Spleen (tissue), 7 donors: ENCODE results near the gene STK26.

Experiments
- POLR2A ChIP-seq, 3 donors: fragments of 450-650 bp; IDR thresholded peaks; one replicate each; pipeline ENCODE4 v1.5.1; 2017; ENCODE audit warnings: antibody characterized with exemption in 3 of 3, mild to moderate bottlenecking in 1 of 3
- TF ChIP-seq, protein P1 (sequence below), 11 experiments: fragments of 200-600 bp in 7 of 11; fragments of 450-650 bp in 4 of 11; sonication (generic) in 4 of 11; IDR thresholded peaks in 8 of 11; conservative IDR thresholded peaks in 3 of 11; 1 replicate in 7 of 11; 2 replicates in 4 of 11; pipeline versions ENCODE4 v1.4.0 to v1.8.0; 2016 to 2021; ENCODE audit warnings: antibody characterized with exemption in 11 of 11, inconsistent platforms in 4 of 11, mild to moderate bottlenecking in 1 of 11
- donor health status: DM: no; HTN: no; CAD: no; lungs with moderate emphysema.
- donor health status: DM: no; HTN: no; CAD: no.
- donor health status: DM: no; HTN: no; CAD: no.

DNA sequence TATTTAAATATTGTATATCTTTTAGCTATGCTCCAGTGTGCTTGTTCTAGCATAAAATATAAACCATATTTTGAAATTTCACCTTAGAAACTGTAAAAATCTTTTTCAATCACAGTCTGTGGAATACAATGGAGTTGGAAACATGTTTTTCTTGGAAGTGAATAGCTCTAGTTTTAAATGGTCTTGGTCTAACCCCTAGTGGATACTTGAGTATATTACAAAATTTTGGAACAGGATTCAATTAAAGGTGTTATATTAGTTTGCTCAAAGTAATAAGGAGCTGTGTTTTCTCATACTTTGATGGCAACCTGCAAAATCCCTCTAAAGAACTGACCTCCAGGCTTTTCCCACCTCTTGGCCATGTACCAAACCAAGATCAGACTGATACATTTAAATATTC lies 48.2 kb downstream of the STK26 start:
- TF ChIP-seq POLR2A (IDR thresholded peaks at IDR 0.05), result no peak
- TF ChIP-seq, protein P1, sequence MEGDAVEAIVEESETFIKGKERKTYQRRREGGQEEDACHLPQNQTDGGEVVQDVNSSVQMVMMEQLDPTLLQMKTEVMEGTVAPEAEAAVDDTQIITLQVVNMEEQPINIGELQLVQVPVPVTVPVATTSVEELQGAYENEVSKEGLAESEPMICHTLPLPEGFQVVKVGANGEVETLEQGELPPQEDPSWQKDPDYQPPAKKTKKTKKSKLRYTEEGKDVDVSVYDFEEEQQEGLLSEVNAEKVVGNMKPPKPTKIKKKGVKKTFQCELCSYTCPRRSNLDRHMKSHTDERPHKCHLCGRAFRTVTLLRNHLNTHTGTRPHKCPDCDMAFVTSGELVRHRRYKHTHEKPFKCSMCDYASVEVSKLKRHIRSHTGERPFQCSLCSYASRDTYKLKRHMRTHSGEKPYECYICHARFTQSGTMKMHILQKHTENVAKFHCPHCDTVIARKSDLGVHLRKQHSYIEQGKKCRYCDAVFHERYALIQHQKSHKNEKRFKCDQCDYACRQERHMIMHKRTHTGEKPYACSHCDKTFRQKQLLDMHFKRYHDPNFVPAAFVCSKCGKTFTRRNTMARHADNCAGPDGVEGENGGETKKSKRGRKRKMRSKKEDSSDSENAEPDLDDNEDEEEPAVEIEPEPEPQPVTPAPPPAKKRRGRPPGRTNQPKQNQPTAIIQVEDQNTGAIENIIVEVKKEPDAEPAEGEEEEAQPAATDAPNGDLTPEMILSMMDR (IDR thresholded peaks at IDR 0.05 in 8 of 11, conservative IDR thresholded peaks at IDR 0.05 in 3 of 11), result peak in 2 of 11 experiments; percentile 14 to 26
